ENCODE measurements around the gene ASS1. TPM values are rescaled to one million over a fixed set of nuclear protein-coding genes. Genes with fewer than 3 reads are reported as not detected.
"Not testable (repeated sequence)": the region's sequence is repeated elsewhere in the genome, so short reads cannot be mapped to it uniquely, and the experiment has no call there.

Gene ASS1
- total RNA-seq (2014; rRNA removed; shearing (Covaris generic)) = 247 and 249 TPM in 2 replicates

DNA sequence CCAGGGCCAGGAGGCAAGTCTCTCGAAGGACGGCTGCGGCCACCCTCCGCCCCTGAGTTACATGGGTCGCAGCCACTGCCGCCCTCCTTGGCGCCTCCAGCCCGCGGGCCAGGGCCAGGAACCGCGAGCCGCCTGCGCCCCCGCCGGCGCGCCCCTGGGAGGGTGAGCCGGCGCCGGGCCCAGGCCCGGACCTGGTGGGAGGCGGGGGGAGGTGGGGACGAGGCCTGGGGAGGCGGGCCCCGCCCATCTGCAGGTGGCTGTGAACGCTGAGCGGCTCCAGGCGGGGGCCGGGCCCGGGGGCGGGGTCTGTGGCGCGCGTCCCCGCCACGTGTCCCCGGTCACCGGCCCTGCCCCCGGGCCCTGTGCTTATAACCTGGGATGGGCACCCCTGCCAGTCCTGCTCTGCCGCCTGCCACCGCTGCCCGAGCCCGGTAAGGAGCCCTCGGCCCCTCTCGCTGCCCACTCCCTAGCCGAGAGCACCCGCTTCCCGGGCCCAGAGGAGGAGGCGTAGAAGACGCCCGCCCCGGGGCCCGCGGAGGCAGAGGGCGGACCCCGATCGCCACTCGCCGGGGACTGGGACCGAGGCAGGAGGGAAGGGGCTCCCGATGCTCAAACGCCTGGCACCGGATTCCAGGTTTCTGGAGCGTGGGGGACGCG lies at the start of gene ASS1:
TSS of gene ASS1 (plus strand) at position 397 of the 657 bp plus-strand sequence. CDS start 7,268 bp downstream, outside the sequence.
- DNase-seq (ENCODE audit: low read depth) = peak; percentile 54

DNA sequence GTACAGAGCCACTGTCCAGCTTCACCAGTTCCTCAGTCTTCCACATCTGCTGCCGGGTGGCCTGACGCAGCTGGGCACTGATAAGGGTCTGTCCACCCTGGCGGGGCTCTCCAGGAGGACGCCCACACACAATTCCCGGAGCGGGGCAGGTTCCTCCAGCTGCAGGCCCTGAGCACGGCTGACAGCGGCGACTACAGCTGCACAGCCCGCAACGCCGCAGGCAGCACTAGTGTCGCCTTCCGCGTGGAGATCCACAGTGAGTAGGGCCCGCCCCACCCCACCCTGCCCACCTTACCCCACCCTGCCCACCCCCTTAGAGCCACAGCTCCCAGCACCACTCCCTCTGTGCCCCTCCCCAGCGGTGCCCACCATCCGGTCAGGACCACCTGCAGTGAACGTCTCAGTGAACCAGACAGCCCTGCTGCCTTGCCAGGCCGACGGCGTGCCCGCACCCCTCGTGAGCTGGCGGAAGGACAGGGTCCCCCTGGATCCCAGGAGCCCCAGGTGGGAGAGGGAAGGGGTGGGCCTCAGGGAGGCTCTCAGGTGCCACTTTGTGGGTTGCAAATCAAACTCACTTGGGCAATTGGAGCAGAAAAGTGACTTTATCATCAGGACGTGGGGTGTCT lies 48.8 kb upstream of the ASS1 start:
- no peak for DNase-seq (ENCODE audit: low read depth)

DNA sequence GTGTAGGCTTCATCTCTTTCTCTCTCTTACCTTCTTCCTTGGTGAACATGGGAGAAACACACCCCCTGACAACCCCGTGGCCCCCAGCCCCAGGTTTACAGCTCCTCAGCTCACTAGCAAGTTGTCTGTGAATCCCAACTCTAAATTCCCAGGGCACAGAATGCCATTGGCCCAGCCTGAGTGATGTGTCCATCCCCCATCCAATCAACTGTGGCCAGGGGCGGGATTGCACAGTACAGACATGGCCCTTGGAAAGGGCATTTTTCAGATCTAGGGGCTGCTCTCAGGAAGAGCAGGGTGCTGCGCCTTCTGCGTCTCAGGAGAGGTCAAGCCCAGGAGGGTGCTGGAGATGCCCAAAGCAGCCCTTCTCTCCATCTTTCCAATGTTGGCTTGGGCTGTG lies 48.2 kb upstream of the ASS1 start:
- no peak for DNase-seq (ENCODE audit: low read depth)

DNA sequence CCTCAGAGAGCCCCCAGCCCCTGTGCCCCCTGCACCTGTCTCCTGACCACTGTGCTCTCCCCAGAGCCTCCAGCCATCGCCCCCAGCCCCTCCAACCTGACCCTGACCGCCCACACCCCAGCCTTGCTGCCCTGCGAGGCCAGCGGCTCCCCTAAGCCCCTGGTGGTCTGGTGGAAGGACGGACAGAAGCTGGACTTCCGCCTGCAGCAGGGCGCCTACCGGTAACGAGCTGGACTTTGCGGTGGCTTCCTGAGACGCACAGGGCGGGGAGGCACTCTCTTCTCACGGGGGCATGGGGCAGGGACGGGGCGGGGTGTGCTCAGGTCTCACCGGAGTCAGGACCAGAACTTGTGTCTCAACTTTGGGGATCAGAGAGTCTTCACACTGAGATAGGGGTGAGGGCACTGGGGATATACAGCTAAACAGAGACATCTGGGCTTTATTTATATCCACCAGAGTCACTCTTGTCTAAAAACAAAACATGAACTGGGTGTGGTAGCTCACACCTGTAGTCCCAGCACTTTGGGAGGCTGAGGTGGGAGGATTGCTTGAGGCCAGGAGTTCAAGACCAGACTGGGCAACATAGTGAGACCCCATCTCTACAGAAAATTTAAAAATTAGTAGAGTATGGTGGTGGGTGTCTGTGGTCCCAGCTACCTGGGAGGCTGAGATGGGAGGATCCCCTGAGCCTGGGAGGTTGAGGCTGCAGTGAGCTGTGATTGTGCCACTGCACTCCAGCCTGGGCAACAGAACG lies 46.1 kb upstream of the ASS1 start:
- DNase-seq (ENCODE audit: low read depth) = no peak

DNA sequence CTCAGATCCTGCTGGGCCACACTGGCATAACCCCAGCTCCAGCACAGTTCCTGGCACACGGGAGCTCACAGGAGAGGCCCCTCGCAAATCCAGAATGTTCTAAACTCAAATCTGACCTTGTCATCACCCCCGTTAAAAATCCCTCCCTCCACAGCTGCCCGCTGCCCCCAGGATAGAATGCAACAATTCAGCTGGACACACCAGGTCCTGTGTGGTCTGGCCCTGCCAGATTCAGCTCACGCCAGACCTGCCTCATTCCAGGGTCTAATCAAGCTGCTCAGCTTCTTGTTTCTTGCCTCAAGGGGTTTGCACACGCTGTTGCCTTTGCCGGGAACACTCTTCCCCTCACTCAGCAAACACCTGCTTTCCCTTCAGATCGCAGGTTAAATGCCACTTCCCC lies 45.0 kb upstream of the ASS1 start:
- peak; percentile 30 for DNase-seq (ENCODE audit: low read depth)

DNA sequence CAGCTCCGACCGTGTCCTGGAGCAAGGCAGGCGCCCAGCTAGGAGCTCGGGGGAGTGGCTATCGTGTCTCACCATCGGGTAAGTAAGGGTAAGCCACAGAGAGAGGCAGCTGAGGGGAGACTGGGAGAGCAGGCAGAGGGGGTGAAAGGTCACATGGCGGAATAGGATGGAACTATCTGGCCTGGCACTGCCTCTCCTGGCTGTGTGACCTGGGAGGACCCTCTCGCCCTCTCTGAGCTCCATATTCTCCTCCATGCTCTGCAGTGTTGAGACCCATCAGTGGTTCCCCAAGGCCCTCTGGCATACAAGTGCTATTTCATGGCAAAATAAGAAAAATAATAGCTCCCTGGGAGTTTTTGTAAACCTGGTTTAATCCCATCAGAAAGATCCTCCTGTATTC lies 43.9 kb upstream of the ASS1 start:
- DNase-seq (ENCODE audit: low read depth) = no peak

DNA sequence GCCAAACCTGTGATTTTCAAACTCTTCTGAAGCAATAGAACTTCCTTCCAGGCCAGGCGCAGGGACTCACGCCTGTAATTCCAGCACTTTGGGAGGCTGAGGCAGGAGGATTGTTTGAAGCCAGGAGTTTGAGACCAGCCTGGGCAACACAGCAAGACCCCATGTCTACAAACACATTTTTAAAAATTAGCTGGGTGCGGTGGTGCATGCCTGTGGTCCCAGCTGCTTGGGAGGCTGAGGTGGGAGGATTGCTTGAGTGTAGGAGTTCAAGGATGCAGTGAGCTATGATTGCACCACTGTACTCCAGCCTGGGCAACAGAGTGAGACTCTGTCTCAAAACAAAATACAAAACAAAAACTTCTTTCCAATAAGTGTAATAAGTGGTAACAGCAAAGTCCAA lies 43.0 kb upstream of the ASS1 start:
- not testable (repeated sequence) for DNase-seq (ENCODE audit: low read depth)

DNA sequence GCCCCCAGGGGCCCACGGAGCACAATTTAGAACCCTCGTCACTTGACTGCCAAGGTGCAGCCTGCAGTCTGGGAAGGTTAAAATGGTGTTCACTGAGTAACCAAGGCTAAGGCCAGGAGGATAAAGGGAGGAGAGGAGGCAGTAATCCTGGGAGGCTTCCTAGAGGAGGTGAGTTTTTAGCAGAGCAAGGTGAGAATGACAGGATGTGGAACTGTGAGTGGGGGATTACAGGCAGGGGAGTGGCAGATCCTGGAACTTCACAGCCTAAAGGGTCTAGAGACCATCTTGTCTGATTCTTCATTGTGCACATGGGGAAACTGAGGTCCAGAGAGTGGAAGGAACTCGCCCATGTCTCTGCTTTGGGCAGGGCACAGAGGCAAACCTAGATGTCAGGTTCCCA lies 42.5 kb upstream of the ASS1 start:
- DNase-seq (ENCODE audit: low read depth) = no peak

DNA sequence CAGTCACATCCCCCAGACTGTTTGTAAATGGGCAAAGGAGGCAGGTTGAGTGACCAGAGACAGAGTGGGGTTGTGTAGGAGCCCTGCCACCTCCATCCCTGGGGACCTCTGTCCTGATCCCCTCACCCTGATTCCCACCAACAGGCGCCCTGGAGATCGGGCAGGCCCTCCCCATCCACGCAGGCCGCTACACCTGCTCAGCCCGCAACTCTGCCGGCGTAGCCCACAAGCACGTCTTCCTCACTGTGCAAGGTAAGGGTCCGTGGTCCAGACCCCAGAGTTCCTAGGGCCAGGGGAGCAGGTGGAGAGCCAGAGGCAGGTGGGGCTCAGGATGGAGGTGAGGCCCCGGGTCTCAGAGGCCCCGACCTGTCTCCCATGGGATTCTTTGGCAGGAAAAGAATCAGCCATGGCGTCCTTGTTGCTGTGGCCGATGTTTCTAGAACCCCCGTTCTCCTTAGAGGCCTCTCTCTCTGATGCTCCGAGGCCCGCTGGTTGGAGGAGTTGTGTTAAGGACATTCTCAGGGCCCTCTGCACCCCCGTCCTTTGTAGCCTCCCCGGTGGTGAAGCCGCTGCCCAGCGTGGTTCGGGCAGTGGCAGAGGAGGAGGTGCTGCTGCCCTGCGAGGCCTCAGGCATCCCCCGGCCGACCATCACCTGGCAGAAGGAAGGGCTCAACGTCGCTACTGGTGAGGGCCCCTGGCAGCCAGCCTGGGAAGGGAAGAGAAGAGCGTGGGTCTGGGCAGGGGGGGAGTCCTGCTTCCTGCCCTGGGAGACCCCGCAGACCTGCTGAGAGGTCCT lies 41.9 kb upstream of the ASS1 start:
- no peak for DNase-seq (ENCODE audit: low read depth)

DNA sequence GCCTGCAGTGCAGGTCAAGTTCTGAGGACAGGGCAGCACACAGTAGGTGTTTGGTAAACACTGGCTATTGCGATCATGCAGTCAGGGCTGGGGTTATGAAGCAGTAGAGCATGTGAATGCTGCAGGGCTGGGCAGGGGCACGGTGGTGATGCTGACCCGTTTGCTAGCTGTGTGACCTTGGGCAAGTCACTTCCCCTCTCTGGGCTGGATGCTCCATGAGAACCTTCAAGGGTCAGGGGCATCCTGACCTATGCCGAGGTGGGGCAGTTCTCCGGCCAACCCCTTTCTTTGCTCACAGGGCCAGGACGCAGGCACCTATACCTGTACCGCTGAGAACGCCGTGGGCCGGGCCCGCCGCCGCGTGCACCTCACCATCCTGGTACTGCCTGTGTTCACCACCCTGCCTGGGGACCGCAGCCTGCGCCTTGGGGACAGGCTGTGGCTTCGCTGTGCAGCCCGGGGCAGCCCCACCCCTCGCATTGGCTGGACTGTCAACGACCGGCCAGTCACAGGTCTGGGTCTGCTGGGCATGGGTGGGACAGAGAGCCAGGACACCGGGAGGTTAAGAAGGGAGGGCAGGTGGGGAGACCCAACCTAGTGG lies 39.0 kb upstream of the ASS1 start:
- no peak for DNase-seq (ENCODE audit: low read depth)

DNA sequence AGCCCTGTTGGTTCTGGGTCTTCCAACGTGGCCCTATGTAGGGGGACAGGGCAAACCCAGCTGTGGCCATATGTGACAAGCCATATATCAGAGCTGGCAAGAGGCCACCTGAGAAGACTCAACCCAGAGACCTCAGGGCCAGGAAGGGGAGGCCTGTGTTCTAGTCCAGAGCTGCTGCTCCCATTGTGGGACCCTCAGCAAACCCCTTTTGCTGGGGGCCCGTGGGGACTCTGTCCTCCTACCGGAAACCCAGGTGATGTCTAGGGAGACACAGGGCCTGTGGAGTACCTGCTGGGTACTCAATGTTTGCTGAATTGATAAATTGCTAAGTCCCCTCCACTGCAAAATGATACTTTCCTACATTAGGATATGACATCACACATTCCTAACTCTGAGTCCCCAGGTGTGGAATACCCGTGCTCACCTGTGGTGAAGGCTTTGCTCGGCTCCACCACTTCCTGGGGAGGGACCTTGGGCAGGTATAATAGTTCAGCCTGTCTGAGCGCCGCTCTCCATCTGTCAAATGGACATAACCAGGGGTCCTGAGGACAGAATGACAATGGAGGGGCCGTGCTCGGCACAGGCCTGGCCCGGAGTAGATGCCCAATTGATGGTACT lies 38.4 kb upstream of the ASS1 start:
- DNase-seq (ENCODE audit: low read depth) = no peak

DNA sequence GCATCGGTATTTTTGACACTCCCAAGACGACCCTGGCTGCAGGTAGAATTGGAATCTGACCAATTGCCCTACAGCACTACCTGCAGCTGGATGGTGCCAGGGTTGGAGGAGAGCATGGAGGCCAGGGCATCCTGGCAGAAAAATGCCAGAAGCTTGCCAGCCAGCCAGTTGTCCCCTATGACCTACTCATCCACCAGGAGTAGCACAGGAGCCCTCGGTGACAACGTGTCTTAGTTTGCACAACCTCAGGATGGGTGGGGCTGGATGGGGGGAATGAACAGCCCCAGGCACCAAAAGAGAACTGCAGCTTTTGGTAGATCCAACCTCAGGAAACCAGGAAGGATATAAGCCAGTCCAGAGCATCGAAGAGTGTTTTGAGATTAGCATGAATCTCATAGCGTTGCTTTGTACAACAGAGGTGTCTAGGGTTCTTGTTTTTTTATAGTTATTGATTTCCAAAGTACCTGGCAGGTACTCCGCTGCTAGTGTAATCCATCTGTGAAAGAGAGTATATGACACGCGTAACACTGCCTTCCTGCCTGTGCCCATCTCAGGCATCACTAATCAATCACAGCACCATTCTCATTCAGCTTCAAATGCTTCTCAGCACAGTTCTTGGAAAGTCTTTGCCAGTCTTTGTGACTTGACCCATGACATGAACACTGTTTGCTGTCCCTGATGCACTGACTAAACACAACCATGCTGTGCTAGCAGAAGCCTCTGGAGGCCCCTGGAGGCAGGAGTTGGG lies 36.7 kb upstream of the ASS1 start:
- no peak for DNase-seq (ENCODE audit: low read depth)

DNA sequence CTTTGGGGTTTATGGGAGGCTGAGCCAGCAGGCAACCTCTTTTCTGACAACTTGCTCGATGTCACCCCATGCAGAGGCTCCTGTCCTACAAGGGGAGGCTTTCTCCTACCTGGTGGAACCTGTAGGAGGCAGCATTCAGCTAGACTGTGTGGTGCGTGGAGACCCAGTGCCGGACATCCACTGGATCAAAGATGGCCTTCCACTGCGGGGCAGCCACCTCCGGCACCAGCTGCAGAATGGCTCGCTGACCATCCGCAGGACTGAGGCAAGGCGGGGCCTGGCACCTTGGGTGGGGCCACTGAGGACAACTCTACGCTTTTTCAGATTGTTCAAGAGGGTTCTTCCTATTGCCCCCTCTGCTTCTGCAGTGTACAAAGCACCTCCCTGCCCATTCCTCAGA lies 36.1 kb upstream of the ASS1 start:
- no peak for DNase-seq (ENCODE audit: low read depth)

DNA sequence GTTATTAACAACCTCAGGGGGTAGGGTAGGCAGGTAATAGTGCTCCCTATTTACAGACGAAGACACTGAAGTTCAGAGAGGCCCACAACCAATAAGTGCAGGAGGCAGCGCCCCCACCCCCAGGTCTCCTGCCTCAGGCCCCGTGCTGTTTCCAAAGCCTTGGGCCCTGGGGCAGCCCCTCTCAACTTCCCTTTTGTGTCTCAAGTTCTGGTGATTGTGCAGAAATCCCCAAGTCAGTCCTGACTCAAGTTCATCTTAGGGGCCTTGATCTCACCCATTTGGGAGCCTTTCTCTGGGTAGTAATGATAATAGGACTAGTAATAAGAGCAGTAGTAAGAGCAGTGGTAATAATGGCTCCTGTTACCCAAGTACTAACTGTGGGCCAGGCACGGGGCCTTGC lies 35.5 kb upstream of the ASS1 start:
- DNase-seq (ENCODE audit: low read depth) = no peak

DNA sequence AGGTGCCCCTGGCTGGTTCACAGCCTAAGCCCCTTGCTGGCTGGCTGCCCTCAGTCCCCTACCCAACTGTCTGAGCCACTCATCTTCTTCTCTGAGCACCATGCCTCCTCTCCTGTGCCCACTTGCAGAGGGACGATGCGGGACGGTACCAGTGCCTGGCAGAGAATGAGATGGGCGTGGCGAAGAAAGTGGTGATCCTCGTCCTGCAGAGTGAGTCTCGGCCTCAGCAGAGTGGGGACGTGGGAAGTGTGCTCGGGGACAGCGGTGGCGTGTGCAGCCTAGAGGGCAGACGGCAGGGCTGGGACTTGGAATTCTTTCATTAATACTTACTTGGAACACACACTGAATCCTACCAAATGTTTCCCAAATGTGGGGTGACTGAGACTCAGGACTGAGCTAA lies 34.3 kb upstream of the ASS1 start:
- no peak for DNase-seq (ENCODE audit: low read depth)

DNA sequence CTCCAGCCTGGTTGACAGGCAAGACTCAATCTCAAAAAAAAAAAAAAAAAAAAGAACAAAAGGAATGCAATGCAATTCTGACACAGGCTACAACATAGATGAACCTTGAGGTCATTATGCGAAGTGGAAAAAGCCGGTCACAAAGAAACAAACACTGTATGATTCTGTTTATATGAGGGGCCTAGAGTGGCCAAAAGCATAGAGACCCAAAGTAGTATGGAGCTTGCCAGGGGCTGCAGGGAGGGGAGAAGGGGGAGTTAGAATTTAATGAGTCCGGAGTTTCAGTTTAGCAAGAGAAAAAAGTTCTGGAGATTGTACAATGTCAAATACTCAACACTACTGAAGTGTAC lies 33.2 kb upstream of the ASS1 start:
- DNase-seq (ENCODE audit: low read depth) = no peak

DNA sequence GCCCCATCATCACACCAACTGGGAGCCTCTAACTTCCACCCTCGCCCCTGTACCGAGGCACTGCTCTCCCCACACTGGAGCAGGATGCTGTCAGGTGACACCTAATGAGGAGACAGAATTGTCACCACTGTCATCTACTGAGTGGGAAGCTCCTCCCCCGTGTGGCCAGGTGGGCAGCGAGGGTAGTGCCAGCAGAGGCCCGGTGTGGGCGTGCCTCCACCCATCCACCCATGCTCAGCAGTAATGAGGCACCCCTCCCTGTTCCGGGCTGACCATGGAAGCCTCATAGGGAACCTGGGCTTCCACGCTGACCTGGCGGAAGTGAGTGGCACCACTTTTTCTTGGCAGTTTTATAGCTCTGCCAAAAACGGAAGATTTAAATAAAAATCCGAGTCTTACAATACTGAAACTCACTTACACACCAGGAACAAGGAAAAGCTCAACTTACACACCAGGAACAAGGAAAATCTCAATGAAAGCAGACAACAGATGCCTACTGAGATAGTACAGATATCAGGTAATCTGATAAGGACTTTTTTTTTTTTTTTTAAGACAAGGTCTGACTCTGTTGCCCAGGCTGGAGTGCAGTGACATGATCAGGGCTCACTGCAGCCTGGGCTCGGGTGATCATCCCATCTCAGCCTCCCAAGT lies 30.6 kb upstream of the ASS1 start:
- DNase-seq (ENCODE audit: low read depth) = no peak

DNA sequence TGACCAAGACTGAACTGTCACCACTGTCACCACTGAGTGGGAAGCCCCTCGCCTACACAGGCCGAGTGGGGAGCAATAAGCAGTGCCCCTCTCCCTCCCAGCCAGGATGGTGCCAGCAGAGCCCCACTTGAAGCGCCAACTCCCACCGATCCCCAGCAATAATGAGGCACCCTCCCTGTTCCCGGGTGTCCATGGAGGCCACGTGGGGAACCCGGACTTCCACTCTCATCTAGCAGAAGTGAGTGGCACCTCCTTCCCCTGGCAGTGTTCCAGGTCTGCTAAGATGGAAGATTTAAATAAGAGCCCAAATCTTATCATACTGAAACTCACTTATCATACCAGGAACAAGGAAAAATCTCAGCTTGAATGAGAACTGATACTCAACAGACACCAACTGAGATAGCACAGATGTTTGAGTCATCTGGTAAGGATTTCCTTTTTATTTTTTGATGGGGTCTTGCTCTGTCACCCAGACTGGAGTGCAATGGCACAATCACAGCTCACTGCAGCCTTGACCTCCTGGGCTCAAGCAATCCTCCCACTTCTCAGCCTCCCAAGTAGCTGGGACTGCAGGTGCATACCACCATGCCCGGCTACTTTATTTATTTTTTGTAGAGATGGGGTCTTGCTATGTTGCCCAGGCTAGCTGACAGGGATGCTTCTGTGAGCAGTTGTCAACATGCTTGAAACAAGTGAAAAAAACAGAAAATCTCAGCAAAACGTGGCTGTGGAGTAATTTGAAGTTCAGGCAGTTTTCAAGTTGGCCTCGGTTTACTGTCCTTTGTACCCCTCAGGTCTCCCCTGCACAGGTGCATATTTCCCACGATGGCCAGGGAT lies 29.6 kb upstream of the ASS1 start:
- no peak for DNase-seq (ENCODE audit: low read depth)

DNA sequence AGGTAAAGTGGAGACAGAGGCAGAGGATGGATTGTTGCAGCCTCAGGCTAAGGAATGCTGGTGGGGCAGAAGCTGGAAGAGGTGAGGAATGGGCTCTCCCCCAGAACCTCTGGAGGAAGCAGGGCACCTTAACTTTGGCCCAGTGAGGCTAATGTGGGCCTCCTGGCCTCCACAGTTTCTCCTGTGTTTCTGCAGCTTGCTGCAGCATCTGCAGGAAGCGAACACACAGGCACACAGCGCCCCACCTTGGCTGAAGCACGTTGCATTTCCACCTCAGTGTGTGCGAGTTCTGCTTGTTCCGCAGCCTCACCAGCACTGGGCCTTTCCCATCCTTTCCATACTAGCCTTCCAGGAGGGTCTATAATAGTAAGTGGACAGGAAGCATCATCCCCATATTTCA lies 27.2 kb upstream of the ASS1 start:
- no peak for DNase-seq (ENCODE audit: low read depth)
